ENCODE measurements around the gene PLPP1.

The PLPP1 gene

DNA sequence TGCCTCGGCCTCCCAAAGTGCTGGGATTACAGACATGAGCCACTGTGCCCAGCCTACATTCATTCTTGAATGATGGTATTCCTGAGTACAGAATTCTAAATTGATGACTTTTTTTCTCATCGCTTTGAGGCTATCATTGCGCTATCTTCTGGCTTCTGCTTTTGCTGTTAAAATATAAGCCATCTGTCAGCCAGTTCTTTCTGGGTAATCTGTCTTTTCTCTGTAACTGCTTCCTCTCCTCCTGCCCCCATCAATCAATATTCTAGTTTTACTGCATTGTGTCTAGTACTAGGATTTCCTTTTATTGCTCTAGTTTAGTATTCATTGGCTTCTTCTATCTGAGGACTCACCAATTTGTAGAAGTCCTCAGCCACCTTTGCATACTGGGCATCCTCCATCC lies 89.0 kb downstream of the PLPP1 start:
- H3K4me3 ChIP-seq (ENCODE audit: low read length): no peak overlapping the region
- no peak for DNase-seq (ENCODE audit: low read depth)
- TF ChIP-seq CTCF (IDR thresholded peaks at IDR 0.05; ENCODE audit: insufficient read depth, low read depth, low read length, missing control alignments): no peak

DNA sequence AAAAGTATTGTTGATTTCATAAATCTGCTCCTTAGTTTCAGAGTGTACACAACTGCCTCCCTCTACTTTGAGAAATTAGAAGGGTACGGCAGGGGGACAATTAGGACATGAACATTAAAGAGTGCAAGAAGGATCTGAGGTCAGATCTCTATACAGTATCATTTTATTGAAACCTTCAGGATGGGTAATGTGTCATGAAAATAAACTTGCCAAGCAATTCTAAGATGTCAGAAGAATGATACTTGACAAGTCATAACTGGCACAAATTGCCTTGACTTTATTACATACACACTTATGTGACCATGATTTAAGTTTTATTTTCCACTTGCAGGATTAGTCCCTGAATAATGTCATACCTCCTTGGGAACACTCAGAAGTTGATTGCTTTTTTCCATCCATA lies 92.8 kb downstream of the PLPP1 start:
- TF ChIP-seq CTCF (IDR thresholded peaks at IDR 0.05; ENCODE audit: insufficient read depth, low read depth, low read length, missing control alignments): no peak
- no peak overlapping the region for H3K4me3 ChIP-seq (ENCODE audit: low read length)
- DNase-seq (ENCODE audit: low read depth): peak; percentile 44

DNA sequence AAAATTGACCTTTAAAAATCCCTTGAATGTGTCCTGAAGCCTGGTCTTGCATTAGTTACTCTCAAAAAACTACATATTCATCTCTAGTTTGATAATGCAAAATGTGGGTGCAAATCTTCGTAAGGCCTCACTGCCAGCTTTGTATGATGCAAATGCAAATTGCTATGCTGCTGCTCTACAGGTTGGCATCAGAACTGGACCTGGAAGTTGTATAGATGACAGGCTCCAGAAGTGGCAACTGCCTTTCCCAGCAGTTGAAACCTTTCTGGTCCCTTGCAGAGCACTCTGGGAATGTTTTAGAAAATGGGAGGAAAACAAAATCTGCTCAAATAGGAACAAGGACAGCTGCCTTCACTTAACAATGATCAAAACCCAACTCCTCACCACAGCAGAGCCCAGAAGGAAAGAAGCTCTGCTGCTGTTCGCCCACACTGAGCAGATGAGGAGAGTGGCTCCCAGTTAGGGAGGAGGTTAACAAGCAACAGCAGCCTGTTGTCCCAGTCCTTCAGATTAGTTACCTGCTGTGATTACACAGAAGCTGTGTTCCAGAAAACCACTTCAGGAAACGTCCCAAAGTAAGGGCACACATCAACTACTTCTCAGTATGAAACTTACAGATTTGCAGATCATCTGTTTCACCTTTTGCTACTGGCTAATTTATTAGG lies 93.5 kb downstream of the PLPP1 start:
- no peak for TF ChIP-seq CTCF (IDR thresholded peaks at IDR 0.05; ENCODE audit: insufficient read depth, low read depth, low read length, missing control alignments)
- no peak overlapping the region for H3K4me3 ChIP-seq (ENCODE audit: low read length)
- DNase-seq (ENCODE audit: low read depth): no peak

DNA sequence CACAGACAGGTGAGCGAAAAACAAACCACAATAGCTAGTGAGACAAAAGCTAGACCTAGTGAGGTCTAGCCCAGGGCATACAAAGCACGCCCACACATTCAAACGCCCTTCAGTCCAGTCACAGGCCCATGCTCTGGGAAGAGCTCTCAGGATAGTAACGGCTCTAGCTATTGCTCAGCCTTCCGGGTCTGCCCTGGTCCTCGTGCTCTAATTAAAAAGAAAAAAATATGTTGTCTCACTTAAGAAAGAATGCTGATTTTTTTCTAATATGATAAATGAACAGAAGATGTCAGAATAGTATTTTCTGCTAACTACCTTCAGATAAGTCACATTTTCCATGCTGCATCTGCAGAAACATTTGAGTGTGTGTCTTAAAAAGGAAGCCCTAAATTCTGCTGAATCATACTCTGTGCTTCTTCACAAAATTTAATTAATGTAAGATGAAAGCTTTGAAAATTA lies 94.5 kb downstream of the PLPP1 start:
- no peak for TF ChIP-seq CTCF (IDR thresholded peaks at IDR 0.05; ENCODE audit: insufficient read depth, low read depth, low read length, missing control alignments)
- peak; percentile 29 for DNase-seq (ENCODE audit: low read depth)
- H3K4me3 ChIP-seq (ENCODE audit: low read length): no peak overlapping the region

DNA sequence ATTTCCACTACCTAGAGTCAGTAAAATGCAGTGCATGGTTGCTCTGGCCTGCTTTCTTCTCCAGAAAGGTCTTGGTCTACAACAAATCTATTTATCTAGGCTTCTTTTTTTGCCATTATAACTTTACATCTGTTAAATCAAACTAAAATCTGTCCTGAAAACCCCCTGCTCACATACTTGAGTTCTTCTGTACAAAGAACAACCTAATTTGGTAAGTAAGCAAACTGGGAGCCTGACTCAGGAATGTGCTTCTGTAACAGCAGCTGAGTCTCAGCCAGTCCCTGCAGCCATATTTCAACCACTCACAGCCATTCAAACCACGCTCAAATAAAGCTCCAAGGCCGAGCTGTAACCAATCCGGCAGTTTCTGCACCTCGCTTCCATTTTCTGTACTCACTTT lies 95.8 kb downstream of the PLPP1 start:
- H3K4me3 ChIP-seq (ENCODE audit: low read length): no peak overlapping the region
- DNase-seq (ENCODE audit: low read depth): no peak
- TF ChIP-seq CTCF (IDR thresholded peaks at IDR 0.05; ENCODE audit: insufficient read depth, low read depth, low read length, missing control alignments): no peak

DNA sequence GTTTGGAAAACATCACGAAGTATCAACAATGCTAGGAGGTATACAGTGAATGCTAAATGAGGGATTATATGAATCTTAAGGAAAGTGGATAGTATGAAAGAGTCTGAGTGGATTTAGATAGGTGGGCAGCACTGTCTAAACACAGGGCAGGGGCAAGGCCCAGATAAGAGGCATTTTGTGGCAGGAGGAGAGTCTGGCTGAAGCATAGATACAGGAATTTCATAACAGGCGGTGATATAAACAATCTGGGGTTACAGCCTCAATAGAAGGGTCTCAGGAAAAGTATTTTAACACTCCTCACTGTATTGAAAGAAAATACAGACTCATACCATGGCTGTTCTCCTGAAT lies 96.9 kb downstream of the PLPP1 start:
- H3K4me3 ChIP-seq (ENCODE audit: low read length): no peak overlapping the region
- TF ChIP-seq CTCF (IDR thresholded peaks at IDR 0.05; ENCODE audit: insufficient read depth, low read depth, low read length, missing control alignments): no peak
- no peak for DNase-seq (ENCODE audit: low read depth)

DNA sequence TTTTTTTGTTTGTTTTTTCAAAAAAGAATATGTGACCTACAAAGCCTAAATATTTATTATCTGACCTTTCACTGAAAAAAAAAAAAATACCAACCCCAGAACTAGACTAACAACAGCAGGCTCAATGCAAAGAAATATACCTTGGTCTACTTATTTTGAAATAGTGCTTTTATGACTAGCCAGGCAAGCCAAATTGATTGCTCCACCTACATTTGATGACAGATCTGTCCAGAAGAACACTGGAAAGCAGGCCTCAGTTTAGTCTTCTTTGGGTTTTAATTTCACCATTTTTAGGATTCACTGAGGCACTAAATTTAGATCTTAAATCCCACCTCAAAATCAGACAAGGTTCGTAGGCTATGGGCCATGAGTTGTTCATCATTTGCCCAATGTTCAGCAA lies 97.3 kb downstream of the PLPP1 start:
- peak; percentile 51 for DNase-seq (ENCODE audit: low read depth)
- no peak for TF ChIP-seq CTCF (IDR thresholded peaks at IDR 0.05; ENCODE audit: insufficient read depth, low read depth, low read length, missing control alignments)

More for the DNA sequence above, 97.3 kb downstream of the PLPP1 start:
- no peak overlapping the region for H3K4me3 ChIP-seq (ENCODE audit: low read length)
